PC-3 (cell line): Measurements from ENCODE around the gene LCE6A.

ENCODE experiments used
- EZH2phosphoT487 ChIP-seq: fragments of 300-600 bp; sonication (generic); IDR thresholded peaks from 2 replicates; pipeline ENCODE4 v1.6.1; 2018; ENCODE audit warnings: mild to moderate bottlenecking, antibody characterized with exemption, low read length, borderline replicate concordance
- TF ChIP-seq, protein P1 (sequence below): fragments of 300-600 bp; sonication (generic); conservative IDR thresholded peaks from 2 replicates; pipeline ENCODE4 v1.5.1; 2017; ENCODE audit warnings: antibody characterized with exemption, low read depth, mild to moderate bottlenecking, low read length

GRCh38 chr1:152817309-152817708 is 25.3 kb upstream of the LCE6A start:
- TF ChIP-seq, protein P1, sequence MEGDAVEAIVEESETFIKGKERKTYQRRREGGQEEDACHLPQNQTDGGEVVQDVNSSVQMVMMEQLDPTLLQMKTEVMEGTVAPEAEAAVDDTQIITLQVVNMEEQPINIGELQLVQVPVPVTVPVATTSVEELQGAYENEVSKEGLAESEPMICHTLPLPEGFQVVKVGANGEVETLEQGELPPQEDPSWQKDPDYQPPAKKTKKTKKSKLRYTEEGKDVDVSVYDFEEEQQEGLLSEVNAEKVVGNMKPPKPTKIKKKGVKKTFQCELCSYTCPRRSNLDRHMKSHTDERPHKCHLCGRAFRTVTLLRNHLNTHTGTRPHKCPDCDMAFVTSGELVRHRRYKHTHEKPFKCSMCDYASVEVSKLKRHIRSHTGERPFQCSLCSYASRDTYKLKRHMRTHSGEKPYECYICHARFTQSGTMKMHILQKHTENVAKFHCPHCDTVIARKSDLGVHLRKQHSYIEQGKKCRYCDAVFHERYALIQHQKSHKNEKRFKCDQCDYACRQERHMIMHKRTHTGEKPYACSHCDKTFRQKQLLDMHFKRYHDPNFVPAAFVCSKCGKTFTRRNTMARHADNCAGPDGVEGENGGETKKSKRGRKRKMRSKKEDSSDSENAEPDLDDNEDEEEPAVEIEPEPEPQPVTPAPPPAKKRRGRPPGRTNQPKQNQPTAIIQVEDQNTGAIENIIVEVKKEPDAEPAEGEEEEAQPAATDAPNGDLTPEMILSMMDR, result no peak
- TF ChIP-seq EZH2phosphoT487, result no peak
